Measurements from ENCODE around the gene LHPP. TPM values are rescaled to one million over a fixed set of nuclear protein-coding genes. Genes with fewer than 3 reads are reported as not detected.

LHPP gene
- total RNA-seq, 4 donors from 2014 or later, result 20.3 to 116 (median 22.4) TPM

GRCh38 chr10:124417895-124418725 is 43.5 kb upstream of the LHPP start:
- Histone ChIP-seq H3K4me1 (peaks cover 0 to 46% (median 33%) of the 10 kb centered on the region in 4 donors), H3K4me3 (peak overlapping the region; percentile 76 to 90 (median 82)), H3K36me3 (no peaks in the 10 kb centered on the region), H3K27me3 (no peaks in the 10 kb centered on the region), H3K9me3 (no peaks in the 10 kb centered on the region), H3K27ac (peak overlapping the region; percentile 95 to 97 (median 95))
- TF ChIP-seq CTCF (IDR thresholded peaks at IDR 0.05) (no peak), POLR2A (IDR thresholded peaks at IDR 0.05) (no peak), POLR2AphosphoS5 (IDR thresholded peaks at IDR 0.05) (no peak), EP300 (IDR thresholded peaks at IDR 0.05; ENCODE audit: low read depth) (no peak)
- DNase-seq, result peak; percentile 52
- 8% methylated on average over 44 of the region's 64 CpGs; no CpG with 5 or more reads in 1 of the 2 donors for WGBS, 2 donors (ENCODE audit: low coverage in 1 of 2)
- intact Hi-C loops (cut with DNase I; ENCODE audit: low total_unique reads) (no loop called here), in situ Hi-C loops (cut with MboI; ENCODE audit: low pct_ligation_motif_present in 1 of 4, low pct_unique_long_range_greater_than_20kb in 1 of 4, low sequenced_read_pairs in 3 of 4) (no loop called here)

GRCh38 chr10:124418726-124419501 is 42.7 kb upstream of the LHPP start, which contains the start of gene OAT:
Gene OAT (minus strand): TSS chr10:124418923. CDS start chr10:124412171, 6,752 bp downstream.
- no peaks in the 10 kb centered on the region for H3K9me3 ChIP-seq
- intact Hi-C loops (cut with DNase I; ENCODE audit: low total_unique reads) (no loop called here), in situ Hi-C loops (cut with MboI; ENCODE audit: low pct_ligation_motif_present in 1 of 4, low pct_unique_long_range_greater_than_20kb in 1 of 4, low sequenced_read_pairs in 3 of 4) (no loop called here)
- no peaks in the 10 kb centered on the region for H3K36me3 ChIP-seq
- H3K27me3 ChIP-seq, result peaks cover 2% of the 10 kb centered on the region
- H3K4me1 ChIP-seq, result peaks cover 0 to 43% (median 32%) of the 10 kb centered on the region in 4 donors
- WGBS, 2 donors (ENCODE audit: low coverage in 1 of 2), result 10% methylated on average over 30 of the region's 70 CpGs; no CpG with 5 or more reads in 1 of the 2 donors
- TF ChIP-seq EP300 (IDR thresholded peaks at IDR 0.05; ENCODE audit: low read depth) (no peak), POLR2A (IDR thresholded peaks at IDR 0.05) (peak; percentile 96), POLR2AphosphoS5 (IDR thresholded peaks at IDR 0.05) (peak; percentile 99 to 100 (median 100)), CTCF (IDR thresholded peaks at IDR 0.05) (peak in 1 of 5 experiments; percentile 17)
- H3K4me3 ChIP-seq, result peak within 1 kb of the TSS; percentile 76 to 90 (median 82)
- H3K27ac ChIP-seq, result peak within 1 kb of the TSS; percentile 95 to 97 (median 95)
- DNase-seq, result peak; percentile 98

GRCh38 chr10:124419635-124420034 is 42.0 kb upstream of the LHPP start:
- H3K4me1 ChIP-seq, result peaks cover 0 to 40% (median 26%) of the 10 kb centered on the region in 4 donors
- no peak overlapping the region for H3K4me3 ChIP-seq
- no peak overlapping the region for H3K27ac ChIP-seq
- intact Hi-C loops (cut with DNase I; ENCODE audit: low total_unique reads), result no loop called here
- H3K27me3 ChIP-seq, result peaks cover 8% of the 10 kb centered on the region
- H3K36me3 ChIP-seq, result no peaks in the 10 kb centered on the region
- in situ Hi-C loops (cut with MboI; ENCODE audit: low pct_ligation_motif_present in 1 of 4, low pct_unique_long_range_greater_than_20kb in 1 of 4, low sequenced_read_pairs in 3 of 4), result no loop called here
- DNase-seq, result no peak
- TF ChIP-seq EP300 (IDR thresholded peaks at IDR 0.05; ENCODE audit: low read depth) (no peak), CTCF (IDR thresholded peaks at IDR 0.05) (no peak), POLR2A (IDR thresholded peaks at IDR 0.05) (no peak), POLR2AphosphoS5 (IDR thresholded peaks at IDR 0.05) (no peak)
- 93 to 100% methylated on average over 1 to 10 of the region's 10 CpGs for WGBS, 2 donors (ENCODE audit: low coverage in 1 of 2)
- H3K9me3 ChIP-seq, result no peaks in the 10 kb centered on the region

GRCh38 chr10:124420254-124420653 is 41.4 kb upstream of the LHPP start:
- peaks cover 8% of the 10 kb centered on the region for H3K27me3 ChIP-seq
- in situ Hi-C loops (cut with MboI; ENCODE audit: low pct_ligation_motif_present in 1 of 4, low pct_unique_long_range_greater_than_20kb in 1 of 4, low sequenced_read_pairs in 3 of 4), result no loop called here
- WGBS, 2 donors (ENCODE audit: low coverage in 1 of 2), result 30 to 32% methylated on average over 1 of the region's 1 CpG
- intact Hi-C loops (cut with DNase I; ENCODE audit: low total_unique reads), result no loop called here
- DNase-seq, result no peak
- no peaks in the 10 kb centered on the region for H3K9me3 ChIP-seq
- H3K4me3 ChIP-seq, result no peak overlapping the region
- TF ChIP-seq EP300 (IDR thresholded peaks at IDR 0.05; ENCODE audit: low read depth) (no peak), CTCF (IDR thresholded peaks at IDR 0.05) (no peak), POLR2AphosphoS5 (IDR thresholded peaks at IDR 0.05) (no peak)
- peak overlapping the region in 1 of 4 donors; percentile 43 for H3K27ac ChIP-seq
- H3K36me3 ChIP-seq, result no peaks in the 10 kb centered on the region
- peaks cover 0 to 37% (median 25%) of the 10 kb centered on the region in 4 donors for H3K4me1 ChIP-seq

Data from transverse colon (tissue), 4 donors.